ENCODE measurements around the gene IQCN. TPM values are rescaled to one million over a fixed set of nuclear protein-coding genes. Genes with fewer than 3 reads are reported as not detected.

IQCN gene
- total and polyA plus RNA-seq, 2 of the 4 experiments (the other 2 are of a cell fraction): 0.18 to 0.67 TPM

DNA sequence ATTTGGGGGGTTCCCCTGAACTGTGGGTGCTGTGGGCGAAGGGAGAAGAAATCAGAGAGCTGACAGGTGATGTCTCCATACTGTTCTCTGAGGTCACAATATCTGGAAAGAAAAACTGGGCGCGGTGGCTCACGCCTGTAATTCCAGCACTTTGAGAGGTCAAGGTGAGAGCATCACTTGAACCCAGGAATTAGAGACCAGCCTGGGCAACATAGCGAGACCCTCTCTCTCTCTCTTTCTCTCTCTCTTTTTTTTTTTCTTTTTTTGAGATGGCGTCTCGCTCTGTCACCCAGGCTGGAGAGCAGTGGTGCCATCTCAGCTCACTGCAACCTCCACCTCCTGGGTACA, 21.9 kb downstream of the IQCN start:
- no peak overlapping the region for H4K8ac ChIP-seq (ENCODE audit: low read depth in 2 of 2, low read length in 2 of 2)
- H3K4ac ChIP-seq (ENCODE audit: low read depth, low read length): no peak overlapping the region
- peaks cover 22% of the 10 kb centered on the region for H3K27me3 ChIP-seq (ENCODE audit: control insufficient read depth, insufficient read depth, low read length)
- no peak overlapping the region for H3K56ac ChIP-seq (ENCODE audit: extremely low read depth, insufficient read depth, low read length)
- no peak overlapping the region for H3K4me3 ChIP-seq (ENCODE audit: insufficient read depth, low read depth, low read length)
- H2AK5ac ChIP-seq (ENCODE audit: low read depth, low read length): no peak overlapping the region
- H3K9me3 ChIP-seq (ENCODE audit: control insufficient read depth, insufficient read depth, low read length): no peaks in the 10 kb centered on the region
- H2BK20ac ChIP-seq (ENCODE audit: low read depth, low read length): no peak overlapping the region
- H3K9me1 ChIP-seq (ENCODE audit: insufficient read depth, low read length): no peaks in the 10 kb centered on the region
- no peaks in the 10 kb centered on the region for H4K20me1 ChIP-seq (ENCODE audit: insufficient read depth, low read length)
- H3K79me1 ChIP-seq (ENCODE audit: low read depth in 1 of 2, low read length in 2 of 2): no peaks in the 10 kb centered on the region
- H2BK120ac ChIP-seq (ENCODE audit: low read depth, low read length): no peak overlapping the region
- H3K36me3 ChIP-seq (ENCODE audit: control insufficient read depth, insufficient read depth, low read length): no peaks in the 10 kb centered on the region
- dilution Hi-C loops (cut with HindIII; ENCODE audit: low sequenced_read_pairs, unreplicated experiment): no loop called here
- no TSS peak for BruUV-seq (replicated peaks)
- no peaks in the 10 kb centered on the region for H3K4me1 ChIP-seq (ENCODE audit: control insufficient read depth, insufficient read depth, low read length)
- no peak overlapping the region for H2BK5ac ChIP-seq (ENCODE audit: low read depth, low read length, poor library complexity, severe bottlenecking)
- no peak overlapping the region for H3K4me2 ChIP-seq (ENCODE audit: low read depth, low read length)
- POLR2A ChIA-PET (ENCODE audit: unreplicated experiment): interaction anchor here (0.6 kb wide), 1 partner anchor 44 kb away, joined by 8 read pairs; no protein-coding TSS in a partner anchor
- intact Hi-C loops (cut with micrococcal nuclease): loop anchor here (5.0 kb wide), 1 partner anchor 80 kb away; the partner anchor contains the start of gene IFI30
- H3K23ac ChIP-seq (ENCODE audit: low read depth, low read length): no peak overlapping the region
- H4K91ac ChIP-seq (ENCODE audit: insufficient read depth, low read depth, low read length): no peak overlapping the region
- in situ Hi-C loops (cut with MboI; ENCODE audit: low sequenced_read_pairs): loop anchor here (5.0 kb wide), 1 partner anchor 140 kb away; no protein-coding TSS in a partner anchor
- no peak overlapping the region for H3K14ac ChIP-seq (replicated peaks; ENCODE audit: low read depth, low read length)
- H2BK15ac ChIP-seq (ENCODE audit: low read depth, low read length): no peak overlapping the region
- H2AK9ac ChIP-seq (replicated peaks; ENCODE audit: low read depth, low read length, poor library complexity): no peak overlapping the region
- TF ChIP-seq RCOR1 (IDR thresholded peaks at IDR 0.05; ENCODE audit: insufficient replicate concordance, low read length) (no peak), MAFK (IDR thresholded peaks at IDR 0.05; ENCODE audit: low read depth, low read length) (no peak), SMC3 (IDR thresholded peaks at IDR 0.05; ENCODE audit: low read depth, low read length) (no peak)
- TF ChIP-seq, protein P1, sequence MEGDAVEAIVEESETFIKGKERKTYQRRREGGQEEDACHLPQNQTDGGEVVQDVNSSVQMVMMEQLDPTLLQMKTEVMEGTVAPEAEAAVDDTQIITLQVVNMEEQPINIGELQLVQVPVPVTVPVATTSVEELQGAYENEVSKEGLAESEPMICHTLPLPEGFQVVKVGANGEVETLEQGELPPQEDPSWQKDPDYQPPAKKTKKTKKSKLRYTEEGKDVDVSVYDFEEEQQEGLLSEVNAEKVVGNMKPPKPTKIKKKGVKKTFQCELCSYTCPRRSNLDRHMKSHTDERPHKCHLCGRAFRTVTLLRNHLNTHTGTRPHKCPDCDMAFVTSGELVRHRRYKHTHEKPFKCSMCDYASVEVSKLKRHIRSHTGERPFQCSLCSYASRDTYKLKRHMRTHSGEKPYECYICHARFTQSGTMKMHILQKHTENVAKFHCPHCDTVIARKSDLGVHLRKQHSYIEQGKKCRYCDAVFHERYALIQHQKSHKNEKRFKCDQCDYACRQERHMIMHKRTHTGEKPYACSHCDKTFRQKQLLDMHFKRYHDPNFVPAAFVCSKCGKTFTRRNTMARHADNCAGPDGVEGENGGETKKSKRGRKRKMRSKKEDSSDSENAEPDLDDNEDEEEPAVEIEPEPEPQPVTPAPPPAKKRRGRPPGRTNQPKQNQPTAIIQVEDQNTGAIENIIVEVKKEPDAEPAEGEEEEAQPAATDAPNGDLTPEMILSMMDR (conservative IDR thresholded peaks at IDR 0.05; ENCODE audit: low read depth, low read length): no peak
- TF ChIP-seq, protein P2, sequence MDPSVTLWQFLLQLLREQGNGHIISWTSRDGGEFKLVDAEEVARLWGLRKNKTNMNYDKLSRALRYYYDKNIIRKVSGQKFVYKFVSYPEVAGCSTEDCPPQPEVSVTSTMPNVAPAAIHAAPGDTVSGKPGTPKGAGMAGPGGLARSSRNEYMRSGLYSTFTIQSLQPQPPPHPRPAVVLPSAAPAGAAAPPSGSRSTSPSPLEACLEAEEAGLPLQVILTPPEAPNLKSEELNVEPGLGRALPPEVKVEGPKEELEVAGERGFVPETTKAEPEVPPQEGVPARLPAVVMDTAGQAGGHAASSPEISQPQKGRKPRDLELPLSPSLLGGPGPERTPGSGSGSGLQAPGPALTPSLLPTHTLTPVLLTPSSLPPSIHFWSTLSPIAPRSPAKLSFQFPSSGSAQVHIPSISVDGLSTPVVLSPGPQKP (IDR thresholded peaks at IDR 0.05; ENCODE audit: borderline replicate concordance, low read depth, low read length): no peak
- TF ChIP-seq, protein P3, sequence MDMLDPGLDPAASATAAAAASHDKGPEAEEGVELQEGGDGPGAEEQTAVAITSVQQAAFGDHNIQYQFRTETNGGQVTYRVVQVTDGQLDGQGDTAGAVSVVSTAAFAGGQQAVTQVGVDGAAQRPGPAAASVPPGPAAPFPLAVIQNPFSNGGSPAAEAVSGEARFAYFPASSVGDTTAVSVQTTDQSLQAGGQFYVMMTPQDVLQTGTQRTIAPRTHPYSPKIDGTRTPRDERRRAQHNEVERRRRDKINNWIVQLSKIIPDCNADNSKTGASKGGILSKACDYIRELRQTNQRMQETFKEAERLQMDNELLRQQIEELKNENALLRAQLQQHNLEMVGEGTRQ (IDR thresholded peaks at IDR 0.05; ENCODE audit: low read depth, low read length): no peak
- H4K5ac ChIP-seq (ENCODE audit: low read depth, low read length): no peak overlapping the region
- CTCF ChIA-PET: interaction anchor here (0.5 to 1.5 kb wide), 7 partner anchors 26 to 230 kb away, joined by 3 to 6 read pairs (median 3); no protein-coding TSS in a partner anchor
- WGBS, 2 experiments (ENCODE audit: extremely low coverage in 2 of 2, insufficient read length in 1 of 2): 87% methylated on average over 3 of the region's 7 CpGs; no CpG with 5 or more reads in 1 of the 2 experiments
- DNase-seq (no peak), ATAC-seq (ENCODE audit: low read depth) (no peak)
- no peak overlapping the region for H3K9ac ChIP-seq (ENCODE audit: low read depth, low read length)
- no peak overlapping the region for H3K27ac ChIP-seq (ENCODE audit: insufficient read depth, low read length)
- H3K18ac ChIP-seq (ENCODE audit: low read depth, low read length): no peak overlapping the region
- H2AFZ ChIP-seq (replicated peaks; ENCODE audit: low read length, poor library complexity): no peak overlapping the region

Measured in IMR-90 (cell line).